ENCODE results near the gene AZU1. TPM values are rescaled to one million over a fixed set of nuclear protein-coding genes. Genes with fewer than 3 reads are reported as not detected.

AZU1 gene
- total RNA-seq, 2 donors from 2014 or later = 2.5 to 3.7 TPM

DNA sequence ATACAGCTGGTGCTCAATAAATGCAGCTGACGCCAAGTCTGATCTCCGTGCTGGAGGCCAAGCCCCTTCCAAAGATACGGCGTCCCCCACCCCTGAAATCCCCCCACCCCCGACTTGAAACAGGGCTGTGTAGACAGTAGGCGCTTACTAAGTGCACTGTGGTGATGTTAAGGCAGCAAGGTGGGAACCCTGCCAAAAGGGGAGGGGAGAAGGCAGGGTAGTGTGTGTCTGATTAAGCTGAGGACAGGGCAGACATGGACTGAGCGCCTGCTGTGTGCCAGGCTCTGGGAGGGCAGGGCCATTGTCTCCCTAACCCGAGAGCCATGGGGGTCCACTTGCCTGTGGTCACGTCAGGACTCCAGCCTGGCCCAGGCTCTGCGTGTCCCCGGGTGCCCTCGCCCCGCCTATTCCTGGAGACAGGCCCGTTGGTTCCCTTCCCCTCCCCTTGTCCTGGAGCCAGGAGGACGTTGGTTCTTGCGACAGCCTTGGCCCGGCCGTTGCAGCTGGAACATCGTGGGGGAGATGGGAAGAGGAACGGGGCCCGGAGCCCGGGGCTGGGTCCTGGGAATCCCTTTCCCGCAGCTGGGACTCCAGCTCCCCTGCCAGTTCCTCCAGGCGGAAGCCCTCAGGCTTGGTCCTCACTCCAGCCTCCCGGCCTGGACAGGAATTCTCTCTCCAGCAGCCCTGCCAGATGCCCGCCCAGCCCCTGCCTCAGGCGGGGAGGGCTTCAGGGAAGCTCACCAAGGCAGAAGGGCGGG, 22.8 kb downstream of the AZU1 start:
- DNase-seq = peak; percentile 73
- WGBS, 2 experiments (ENCODE audit: insufficient coverage in 1 of 2, insufficient read length in 1 of 2) = 70 to 77% methylated on average over 5 to 28 of the region's 28 CpGs

DNA sequence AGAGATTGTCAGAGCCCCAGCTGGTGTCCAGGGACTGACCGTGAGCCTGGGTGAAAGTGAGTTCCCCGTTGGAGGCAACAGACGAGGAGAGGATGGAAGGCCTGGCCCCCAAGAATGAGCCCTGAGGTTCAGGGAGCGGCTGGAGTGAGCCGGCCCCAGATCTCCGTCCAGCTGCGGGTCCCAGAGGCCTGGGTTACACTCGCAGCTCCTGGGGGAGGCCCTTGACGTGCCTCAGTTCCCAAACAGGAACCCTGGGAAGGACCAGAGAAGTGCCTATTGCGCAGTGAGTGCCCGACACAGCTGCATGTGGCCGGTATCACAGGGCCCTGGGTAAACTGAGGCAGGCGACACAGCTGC, 23.3 kb downstream of the AZU1 start:
- Histone ChIP-seq H3K9me3 (ENCODE audit: control insufficient read depth, low read length) (no peaks in the 10 kb centered on the region), H3K27me3 (ENCODE audit: control insufficient read depth, insufficient read depth, low read length, poor library complexity, severe bottlenecking) (no peaks in the 10 kb centered on the region), H3K27ac (ENCODE audit: low read depth, low read length) (peak overlapping the region; percentile 22), H3K4me3 (ENCODE audit: low read length) (no peak overlapping the region), H3K4me1 (ENCODE audit: control insufficient read depth, insufficient read depth, low read length) (no peaks in the 10 kb centered on the region), H3K9ac (ENCODE audit: extremely low read depth, low read length, poor library complexity, severe bottlenecking) (no peak overlapping the region), H3K36me3 (ENCODE audit: control insufficient read depth, insufficient read depth, low read length) (no peaks in the 10 kb centered on the region)
- TF ChIP-seq, protein P1, sequence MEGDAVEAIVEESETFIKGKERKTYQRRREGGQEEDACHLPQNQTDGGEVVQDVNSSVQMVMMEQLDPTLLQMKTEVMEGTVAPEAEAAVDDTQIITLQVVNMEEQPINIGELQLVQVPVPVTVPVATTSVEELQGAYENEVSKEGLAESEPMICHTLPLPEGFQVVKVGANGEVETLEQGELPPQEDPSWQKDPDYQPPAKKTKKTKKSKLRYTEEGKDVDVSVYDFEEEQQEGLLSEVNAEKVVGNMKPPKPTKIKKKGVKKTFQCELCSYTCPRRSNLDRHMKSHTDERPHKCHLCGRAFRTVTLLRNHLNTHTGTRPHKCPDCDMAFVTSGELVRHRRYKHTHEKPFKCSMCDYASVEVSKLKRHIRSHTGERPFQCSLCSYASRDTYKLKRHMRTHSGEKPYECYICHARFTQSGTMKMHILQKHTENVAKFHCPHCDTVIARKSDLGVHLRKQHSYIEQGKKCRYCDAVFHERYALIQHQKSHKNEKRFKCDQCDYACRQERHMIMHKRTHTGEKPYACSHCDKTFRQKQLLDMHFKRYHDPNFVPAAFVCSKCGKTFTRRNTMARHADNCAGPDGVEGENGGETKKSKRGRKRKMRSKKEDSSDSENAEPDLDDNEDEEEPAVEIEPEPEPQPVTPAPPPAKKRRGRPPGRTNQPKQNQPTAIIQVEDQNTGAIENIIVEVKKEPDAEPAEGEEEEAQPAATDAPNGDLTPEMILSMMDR (conservative IDR thresholded peaks at IDR 0.05) = no peak
- Mint-ChIP-seq H3K27ac (no peak overlapping the region), H3K9me3 (no peaks in the 10 kb centered on the region), H3K27me3 (ENCODE audit: insufficient read depth) (peaks cover 7% of the 10 kb centered on the region), H3K4me1 (no peaks in the 10 kb centered on the region), H3K36me3 (ENCODE audit: low read depth) (no peaks in the 10 kb centered on the region), H3K4me3 (no peak overlapping the region)
- 76 to 86% methylated on average over 13 of the region's 13 CpGs for WGBS, 2 experiments (ENCODE audit: insufficient coverage in 1 of 2, insufficient read length in 1 of 2)
- DNase-seq = no peak

More for the DNA sequence above, 22.8 kb downstream of the AZU1 start:
- peak overlapping the region; percentile 22 for H3K27ac ChIP-seq (ENCODE audit: low read depth, low read length)
- no peaks in the 10 kb centered on the region for H3K4me1 Mint-ChIP-seq
- no peaks in the 10 kb centered on the region for H3K36me3 Mint-ChIP-seq (ENCODE audit: low read depth)
- no peak overlapping the region for H3K9ac ChIP-seq (ENCODE audit: extremely low read depth, low read length, poor library complexity, severe bottlenecking)
- no peaks in the 10 kb centered on the region for H3K27me3 ChIP-seq (ENCODE audit: control insufficient read depth, insufficient read depth, low read length, poor library complexity, severe bottlenecking)
- H3K36me3 ChIP-seq (ENCODE audit: control insufficient read depth, insufficient read depth, low read length) = no peaks in the 10 kb centered on the region
- H3K4me3 ChIP-seq (ENCODE audit: low read length) = no peak overlapping the region
- no peak overlapping the region for H3K4me3 Mint-ChIP-seq
- H3K9me3 Mint-ChIP-seq = no peaks in the 10 kb centered on the region
- H3K27me3 Mint-ChIP-seq (ENCODE audit: insufficient read depth) = peaks cover 12% of the 10 kb centered on the region
- no peak overlapping the region for H3K27ac Mint-ChIP-seq
- no peaks in the 10 kb centered on the region for H3K9me3 ChIP-seq (ENCODE audit: control insufficient read depth, low read length)
- TF ChIP-seq, protein P1 (conservative IDR thresholded peaks at IDR 0.05) = no peak
- H3K4me1 ChIP-seq (ENCODE audit: control insufficient read depth, insufficient read depth, low read length) = no peaks in the 10 kb centered on the region

DNA sequence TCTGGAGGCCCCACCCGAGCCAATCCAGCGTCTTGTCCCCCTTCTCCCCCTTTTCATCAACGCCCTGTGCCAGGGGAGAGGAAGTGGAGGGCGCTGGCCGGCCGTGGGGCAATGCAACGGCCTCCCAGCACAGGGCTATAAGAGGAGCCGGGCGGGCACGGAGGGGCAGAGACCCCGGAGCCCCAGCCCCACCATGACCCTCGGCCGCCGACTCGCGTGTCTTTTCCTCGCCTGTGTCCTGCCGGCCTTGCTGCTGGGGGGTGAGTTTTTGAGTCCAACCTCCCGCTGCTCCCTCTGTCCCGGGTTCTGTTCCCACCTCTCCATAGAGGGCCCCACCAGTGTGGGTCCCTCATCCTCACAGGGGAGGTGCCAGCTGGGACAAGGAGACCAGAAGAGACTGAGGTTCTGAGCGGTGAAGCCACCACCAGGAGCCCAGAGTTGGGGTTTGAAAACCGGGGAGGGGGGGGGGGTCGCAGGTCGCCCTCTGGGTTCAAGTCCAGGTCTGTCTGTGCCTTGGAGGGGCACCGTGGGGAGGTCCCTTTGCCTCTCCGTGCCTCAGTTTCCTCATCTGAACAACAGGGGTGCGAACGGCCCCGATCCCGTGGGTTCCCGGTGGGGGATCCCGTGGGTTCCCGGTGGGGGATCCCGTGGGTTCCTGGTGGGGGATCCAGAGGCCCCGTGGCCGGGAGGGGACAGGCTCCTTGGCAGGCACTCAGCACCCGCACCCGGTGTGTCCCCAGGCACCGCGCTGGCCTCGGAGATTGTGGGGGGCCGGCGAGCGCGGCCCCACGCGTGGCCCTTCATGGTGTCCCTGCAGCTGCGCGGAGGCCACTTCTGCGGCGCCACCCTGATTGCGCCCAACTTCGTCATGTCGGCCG, 24.7 kb downstream of the AZU1 start, which contains the start of gene ELANE:
Gene ELANE, plus strand, starts transcription at position 168 of the 878 bp plus-strand sequence. Its CDS starts 26 bp downstream, at position 194.
- no peaks in the 10 kb centered on the region for H3K9me3 Mint-ChIP-seq
- TF ChIP-seq, protein P1 (conservative IDR thresholded peaks at IDR 0.05) = no peak
- H3K4me3 Mint-ChIP-seq = no peak within 1 kb of the TSS
- no peaks in the 10 kb centered on the region for H3K4me1 Mint-ChIP-seq
- H3K27ac ChIP-seq (ENCODE audit: low read depth, low read length) = no peak within 1 kb of the TSS
- no peaks in the 10 kb centered on the region for H3K36me3 Mint-ChIP-seq (ENCODE audit: low read depth)
- H3K27me3 ChIP-seq (ENCODE audit: control insufficient read depth, insufficient read depth, low read length, poor library complexity, severe bottlenecking) = no peaks in the 10 kb centered on the region
- no peak within 1 kb of the TSS for H3K27ac Mint-ChIP-seq
- peaks cover 3% of the 10 kb centered on the region for H3K27me3 Mint-ChIP-seq (ENCODE audit: insufficient read depth)
- 89 to 90% methylated on average over 21 to 54 of the region's 55 CpGs for WGBS, 2 experiments (ENCODE audit: insufficient coverage in 1 of 2, insufficient read length in 1 of 2)
- no peaks in the 10 kb centered on the region for H3K4me1 ChIP-seq (ENCODE audit: control insufficient read depth, insufficient read depth, low read length)
- H3K9ac ChIP-seq (ENCODE audit: extremely low read depth, low read length, poor library complexity, severe bottlenecking) = no peak within 1 kb of the TSS
- no peaks in the 10 kb centered on the region for H3K9me3 ChIP-seq (ENCODE audit: control insufficient read depth, low read length)
- H3K36me3 ChIP-seq (ENCODE audit: control insufficient read depth, insufficient read depth, low read length) = no peaks in the 10 kb centered on the region
- no peak within 1 kb of the TSS for H3K4me3 ChIP-seq (ENCODE audit: low read length)
- no peak for DNase-seq

Measured in endodermal cell (in vitro differentiated cells).